Activated T-helper 2 cell treated with anti-CD3 and anti-CD28 coated beads, Interferon-gamma antibody, Interleukin-2, Interleukin-4, amounts not matched to agents 10 μg/mL and 5 μg/mL and 100 μg/mL, durations not matched to agents 14 hours and 24 hours and 36 hours (primary cell): ENCODE results near the gene ADGRF1. TPM values are rescaled to one million over a fixed set of nuclear protein-coding genes. Genes with fewer than 3 reads are reported as not detected.
"Not testable (repeated sequence)": the region's sequence is repeated elsewhere in the genome, so short reads cannot be mapped to it uniquely, and the experiment has no call there.

ENCODE experiments used
- DNase-seq: peaks from one replicate; pipeline ENCODE4 v3.0.0; 2021; ENCODE audit warnings: low spot score
- H3K27ac Mint-ChIP-seq: one replicate; pipeline ENCODE4 v1.8.0; 2021; ENCODE audit warnings: mixed read lengths
- H3K27me3 Mint-ChIP-seq: one replicate; pipeline ENCODE4 v1.8.0; 2021; ENCODE audit warnings: low read depth, mixed read lengths
- H3K36me3 Mint-ChIP-seq: one replicate; pipeline ENCODE4 v1.8.0; 2021; ENCODE audit warnings: low read depth, mixed read lengths
- H3K4me1 Mint-ChIP-seq: one replicate; pipeline ENCODE4 v1.8.0; 2021; ENCODE audit warnings: low read depth, mixed read lengths
- H3K4me3 Mint-ChIP-seq: one replicate; pipeline ENCODE4 v1.8.0; 2021; ENCODE audit warnings: low read depth, mild to moderate bottlenecking, moderate library complexity, mixed read lengths
- H3K9me3 Mint-ChIP-seq: one replicate; pipeline ENCODE4 v1.8.0; 2021; ENCODE audit warnings: mixed read lengths
- intact Hi-C: fragments of 100-400 bp; cut with micrococcal nuclease; formaldehyde crosslinking; loops from one replicate; pipeline ENCODE4 v1.15.1; 2023
- total RNA-seq: library from RNA; stranded (reverse); gene quantifications from 2 replicates; pipeline ENCODE4 v1.2.3, GENCODE V29; 2022

The ADGRF1 gene
- total RNA-seq, 1 donor from 2014 or later = not detected

GRCh38 chr6:47000842-47001241 is 41.3 kb downstream of the ADGRF1 start:
- H3K4me3 Mint-ChIP-seq = no peak overlapping the region
- no peaks in the 10 kb centered on the region for H3K9me3 Mint-ChIP-seq
- no peak for DNase-seq
- H3K27me3 Mint-ChIP-seq = peaks cover 3% of the 10 kb centered on the region
- H3K4me1 Mint-ChIP-seq = no peaks in the 10 kb centered on the region
- H3K27ac Mint-ChIP-seq = no peak overlapping the region
- intact Hi-C loops = no loop called here
- no peaks in the 10 kb centered on the region for H3K36me3 Mint-ChIP-seq

GRCh38 chr6:46998436-46999017 is 43.6 kb downstream of the ADGRF1 start:
- no peak for DNase-seq
- H3K27ac Mint-ChIP-seq = no peak overlapping the region
- intact Hi-C loops = no loop called here
- H3K27me3 Mint-ChIP-seq = peaks cover 3% of the 10 kb centered on the region
- H3K4me1 Mint-ChIP-seq = no peaks in the 10 kb centered on the region
- H3K4me3 Mint-ChIP-seq = no peak overlapping the region
- H3K9me3 Mint-ChIP-seq = no peaks in the 10 kb centered on the region
- H3K36me3 Mint-ChIP-seq = no peaks in the 10 kb centered on the region

- no peak overlapping the region for H3K27ac Mint-ChIP-seq
- H3K4me1 Mint-ChIP-seq = no peaks in the 10 kb centered on the region
- no peaks in the 10 kb centered on the region for H3K9me3 Mint-ChIP-seq
- no peaks in the 10 kb centered on the region for H3K36me3 Mint-ChIP-seq
- intact Hi-C loops = no loop called here
- DNase-seq = no peak
- no peak overlapping the region for H3K4me3 Mint-ChIP-seq
- H3K27me3 Mint-ChIP-seq = peaks cover 3% of the 10 kb centered on the region
These were observed 44.5 kb downstream of the ADGRF1 start for GRCh38 chr6:46997646-46998045.

- DNase-seq = no peak
- Mint-ChIP-seq H3K27me3 (peaks cover 3% of the 10 kb centered on the region), H3K9me3 (no peaks in the 10 kb centered on the region), H3K4me3 (no peak overlapping the region), H3K4me1 (no peaks in the 10 kb centered on the region), H3K36me3 (no peaks in the 10 kb centered on the region), H3K27ac (no peak overlapping the region)
- intact Hi-C loops = no loop called here
These were observed 45.1 kb downstream of the ADGRF1 start for GRCh38 chr6:46996860-46997641.

- intact Hi-C loops = loop anchor here (5.0 kb wide), 1 partner anchor 148 kb away; no protein-coding TSS in a partner anchor
- Mint-ChIP-seq H3K27ac (no peak overlapping the region), H3K4me3 (no peak overlapping the region), H3K9me3 (no peaks in the 10 kb centered on the region), H3K36me3 (no peaks in the 10 kb centered on the region), H3K27me3 (peaks cover 2% of the 10 kb centered on the region), H3K4me1 (no peaks in the 10 kb centered on the region)
- no peak for DNase-seq
These were observed 47.2 kb downstream of the ADGRF1 start for GRCh38 chr6:46994933-46995332.

GRCh38 chr6:46993846-46994245 is 48.3 kb downstream of the ADGRF1 start:
- intact Hi-C loops = loop anchor here (5.0 kb wide), 1 partner anchor 147 kb away; no protein-coding TSS in a partner anchor
- Mint-ChIP-seq H3K4me3 (no peak overlapping the region), H3K9me3 (no peaks in the 10 kb centered on the region), H3K4me1 (no peaks in the 10 kb centered on the region), H3K36me3 (no peaks in the 10 kb centered on the region), H3K27ac (no peak overlapping the region), H3K27me3 (peaks cover 2% of the 10 kb centered on the region)
- DNase-seq = no peak

- not testable (repeated sequence) for H3K36me3 Mint-ChIP-seq, H3K4me1 Mint-ChIP-seq, H3K27ac Mint-ChIP-seq, H3K4me3 Mint-ChIP-seq, DNase-seq, H3K27me3 Mint-ChIP-seq, H3K9me3 Mint-ChIP-seq
- intact Hi-C loops = loop anchor here (5.0 kb wide), 1 partner anchor 145 kb away; no protein-coding TSS in a partner anchor
These were observed 49.7 kb downstream of the ADGRF1 start for GRCh38 chr6:46992391-46992790.

- H3K27me3 Mint-ChIP-seq, H3K9me3 Mint-ChIP-seq, H3K4me3 Mint-ChIP-seq, H3K36me3 Mint-ChIP-seq, H3K27ac Mint-ChIP-seq, H3K4me1 Mint-ChIP-seq, DNase-seq: not testable (repeated sequence)
- intact Hi-C loops = loop anchor here (5.0 kb wide), 1 partner anchor 144 kb away; no protein-coding TSS in a partner anchor
These were observed 51.2 kb downstream of the ADGRF1 start for GRCh38 chr6:46990818-46991510.

- H3K27ac Mint-ChIP-seq = no peak overlapping the region
- H3K27me3 Mint-ChIP-seq = no peaks in the 10 kb centered on the region
- no peaks in the 10 kb centered on the region for H3K9me3 Mint-ChIP-seq
- no peaks in the 10 kb centered on the region for H3K4me1 Mint-ChIP-seq
- no peaks in the 10 kb centered on the region for H3K36me3 Mint-ChIP-seq
- no peak overlapping the region for H3K4me3 Mint-ChIP-seq
- no peak for DNase-seq
- intact Hi-C loops = loop anchor here (5.0 kb wide), 1 partner anchor 143 kb away; no protein-coding TSS in a partner anchor
These were observed 52.0 kb downstream of the ADGRF1 start for GRCh38 chr6:46990031-46990644.

- no peaks in the 10 kb centered on the region for H3K27me3 Mint-ChIP-seq
- no peak overlapping the region for H3K27ac Mint-ChIP-seq
- H3K9me3 Mint-ChIP-seq = no peaks in the 10 kb centered on the region
- intact Hi-C loops = no loop called here
- H3K4me3 Mint-ChIP-seq = no peak overlapping the region
- H3K36me3 Mint-ChIP-seq = no peaks in the 10 kb centered on the region
- DNase-seq = no peak
- no peaks in the 10 kb centered on the region for H3K4me1 Mint-ChIP-seq
These were observed 52.7 kb downstream of the ADGRF1 start for GRCh38 chr6:46989398-46989797.

GRCh38 chr6:46985943-46986342 is 56.2 kb downstream of the ADGRF1 start:
- H3K4me3 Mint-ChIP-seq = no peak overlapping the region
- H3K27me3 Mint-ChIP-seq = no peaks in the 10 kb centered on the region
- no peaks in the 10 kb centered on the region for H3K36me3 Mint-ChIP-seq
- DNase-seq = no peak
- no peak overlapping the region for H3K27ac Mint-ChIP-seq
- intact Hi-C loops = no loop called here
- H3K9me3 Mint-ChIP-seq = no peaks in the 10 kb centered on the region
- H3K4me1 Mint-ChIP-seq = no peaks in the 10 kb centered on the region

GRCh38 chr6:46983007-46983411 is 59.1 kb downstream of the ADGRF1 start:
- intact Hi-C loops = no loop called here
- Mint-ChIP-seq H3K9me3 (no peaks in the 10 kb centered on the region), H3K27ac (no peak overlapping the region), H3K27me3 (no peaks in the 10 kb centered on the region), H3K36me3 (no peaks in the 10 kb centered on the region), H3K4me3 (no peak overlapping the region), H3K4me1 (no peaks in the 10 kb centered on the region)
- no peak for DNase-seq
